Measurements from ENCODE around the gene BCL2L2. TPM values are rescaled to one million over a fixed set of nuclear protein-coding genes. Genes with fewer than 3 reads are reported as not detected.
"Not testable (repeated sequence)": the region's sequence is repeated elsewhere in the genome, so short reads cannot be mapped to it uniquely, and the experiment has no call there.

The BCL2L2 gene
- total RNA-seq, 6 experiments from 2014 or later: 8.8 to 15.8 (median 12.1) TPM

GRCh38 chr14:23323838-23324454, 17.3 kb downstream of the BCL2L2 start:
- H3K4me1 ChIP-seq: peaks cover 0 to 22% (median 4%) of the 10 kb centered on the region in 4 donors
- intact Hi-C loops (cut with DNase I): no loop called here
- H3K36me3 ChIP-seq: peaks cover 0 to 28% (median 13%) of the 10 kb centered on the region in 4 donors
- H3K27ac ChIP-seq: no peak overlapping the region
- no peak overlapping the region for H3K4me3 ChIP-seq
- H3K9me3 ChIP-seq: no peaks in the 10 kb centered on the region
- DNase-seq: no peak
- no peaks in the 10 kb centered on the region for H3K27me3 ChIP-seq
- 82% methylated on average over 18 of the region's 18 CpGs for WGBS (ENCODE audit: insufficient coverage, low coverage, low lambda C conversion rate, missing lambda C conversion rate)
- no peak for TF ChIP-seq POLR2A (IDR thresholded peaks at IDR 0.05)
- ATAC-seq: no peak

DNA sequence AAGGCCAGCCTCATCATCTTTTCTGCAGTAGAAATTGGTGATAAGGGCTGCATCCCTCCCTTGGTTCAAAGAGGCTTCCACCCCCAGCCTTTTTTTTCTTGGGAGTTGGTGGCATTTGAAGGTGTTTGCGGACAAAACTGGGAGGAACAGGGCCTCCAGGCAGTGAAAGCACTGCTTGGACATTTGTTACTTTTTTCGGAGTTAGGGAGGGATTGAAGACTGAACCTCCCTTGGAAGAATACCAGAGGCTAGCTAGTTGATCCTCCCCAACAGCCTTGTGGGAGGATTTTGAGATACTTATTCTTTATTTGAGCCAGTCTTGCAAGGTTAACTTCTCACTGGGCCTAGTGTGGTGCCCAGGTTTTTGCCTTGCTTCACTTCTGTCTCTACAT, 17.8 kb downstream of the BCL2L2 start:
- H3K27me3 ChIP-seq: no peaks in the 10 kb centered on the region
- peaks cover 0 to 28% (median 13%) of the 10 kb centered on the region in 4 donors for H3K36me3 ChIP-seq
- intact Hi-C loops (cut with DNase I): no loop called here
- TF ChIP-seq POLR2A (IDR thresholded peaks at IDR 0.05): no peak
- no peak for TF ChIP-seq CTCF (IDR thresholded peaks at IDR 0.05)
- 81% methylated on average over 2 of the region's 2 CpGs for WGBS (ENCODE audit: insufficient coverage, low coverage, low lambda C conversion rate, missing lambda C conversion rate)
- H3K27ac ChIP-seq: no peak overlapping the region
- no peak overlapping the region for H3K4me3 ChIP-seq
- H3K4me1 ChIP-seq: peaks cover 0 to 22% (median 4%) of the 10 kb centered on the region in 4 donors
- H3K9me3 ChIP-seq: no peaks in the 10 kb centered on the region
- DNase-seq (no peak), ATAC-seq (no peak)

DNA sequence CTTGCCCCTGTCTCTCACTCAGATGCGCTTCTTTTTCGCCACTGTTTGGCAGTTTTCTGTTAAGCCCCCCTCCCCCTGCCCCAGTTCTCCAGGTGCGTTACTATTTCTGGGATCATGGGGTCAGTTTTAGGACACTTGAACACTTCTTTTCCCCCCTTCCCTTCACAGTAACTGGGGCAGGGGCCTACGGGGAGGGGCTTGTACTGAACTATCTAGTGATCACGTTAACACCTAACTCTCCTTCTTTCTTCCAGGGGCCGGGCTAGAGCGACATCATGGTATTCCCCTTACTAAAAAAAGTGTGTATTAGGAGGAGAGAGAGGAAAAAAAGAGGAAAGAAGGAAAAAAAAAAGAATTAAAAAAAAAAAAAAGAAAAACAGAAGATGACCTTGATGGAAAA, 18.4 kb downstream of the BCL2L2 start:
- H3K4me1 ChIP-seq: peaks cover 0 to 22% (median 4%) of the 10 kb centered on the region in 4 donors
- WGBS (ENCODE audit: insufficient coverage, low coverage, low lambda C conversion rate, missing lambda C conversion rate): 85% methylated on average over 6 of the region's 7 CpGs
- peaks cover 0 to 28% (median 13%) of the 10 kb centered on the region in 4 donors for H3K36me3 ChIP-seq
- no peaks in the 10 kb centered on the region for H3K9me3 ChIP-seq
- no peaks in the 10 kb centered on the region for H3K27me3 ChIP-seq
- DNase-seq: no peak
- TF ChIP-seq POLR2A (IDR thresholded peaks at IDR 0.05): no peak
- no peak for TF ChIP-seq CTCF (IDR thresholded peaks at IDR 0.05)
- no peak overlapping the region for H3K27ac ChIP-seq
- no peak for ATAC-seq
- intact Hi-C loops (cut with DNase I): loop anchor here in 1 of 2 donors (5.0 kb wide), 1 partner anchor 52 kb away; the partner anchor contains the start of gene CMTM5
- H3K4me3 ChIP-seq: no peak overlapping the region

- not testable (repeated sequence) for DNase-seq, H3K27me3 ChIP-seq, H3K9me3 ChIP-seq, H3K27ac ChIP-seq, ATAC-seq, H3K4me3 ChIP-seq
- intact Hi-C loops (cut with DNase I): loop anchor here in 1 of 2 donors (5.0 kb wide), 1 partner anchor 52 kb away; the partner anchor contains the start of gene CMTM5
- 98% methylated on average over 5 of the region's 5 CpGs for WGBS (ENCODE audit: insufficient coverage, low coverage, low lambda C conversion rate, missing lambda C conversion rate)
- Histone ChIP-seq H3K36me3 (peaks cover 0 to 28% (median 13%) of the 10 kb centered on the region in 4 donors), H3K4me1 (peaks cover 0 to 17% (median 4%) of the 10 kb centered on the region in 4 donors)
Observed at GRCh38 chr14:23325746-23326145, 19.1 kb downstream of the BCL2L2 start.

- intact Hi-C loops (cut with DNase I): loop anchor here in 1 of 2 donors (5.0 kb wide), 1 partner anchor 51 kb away; the partner anchor contains the start of gene CMTM5
- Histone ChIP-seq H3K4me1 (peaks cover 0 to 17% (median 4%) of the 10 kb centered on the region in 4 donors), H3K27me3 (no peaks in the 10 kb centered on the region), H3K27ac (no peak overlapping the region), H3K9me3 (no peaks in the 10 kb centered on the region), H3K4me3 (no peak overlapping the region), H3K36me3 (peaks cover 0 to 28% (median 13%) of the 10 kb centered on the region in 4 donors)
- 63% methylated on average over 13 of the region's 13 CpGs for WGBS (ENCODE audit: insufficient coverage, low coverage, low lambda C conversion rate, missing lambda C conversion rate)
- DNase-seq (no peak), ATAC-seq (no peak)
- TF ChIP-seq CTCF (IDR thresholded peaks at IDR 0.05) (no peak), POLR2A (IDR thresholded peaks at IDR 0.05) (no peak)
Observed at GRCh38 chr14:23326491-23327332, 20.1 kb downstream of the BCL2L2 start.

Data from right lobe of liver (tissue), 6 donors.